HG03575 (cell line): ENCODE results near the gene EFCAB9.
"Not testable (repeated sequence)": the region's sequence is repeated elsewhere in the genome, so short reads cannot be mapped to it uniquely, and the experiment has no call there.

Experiments used
- ATAC-seq: cut with Tn5 transposase; IDR thresholded peaks from one replicate; pipeline ENCODE4 v1.9.1; 2021; ENCODE audit not compliant: unreplicated experiment, insufficient number of reproducible peaks, low FRiP score; ENCODE audit errors: extremely low read depth

EFCAB9 gene

DNA sequence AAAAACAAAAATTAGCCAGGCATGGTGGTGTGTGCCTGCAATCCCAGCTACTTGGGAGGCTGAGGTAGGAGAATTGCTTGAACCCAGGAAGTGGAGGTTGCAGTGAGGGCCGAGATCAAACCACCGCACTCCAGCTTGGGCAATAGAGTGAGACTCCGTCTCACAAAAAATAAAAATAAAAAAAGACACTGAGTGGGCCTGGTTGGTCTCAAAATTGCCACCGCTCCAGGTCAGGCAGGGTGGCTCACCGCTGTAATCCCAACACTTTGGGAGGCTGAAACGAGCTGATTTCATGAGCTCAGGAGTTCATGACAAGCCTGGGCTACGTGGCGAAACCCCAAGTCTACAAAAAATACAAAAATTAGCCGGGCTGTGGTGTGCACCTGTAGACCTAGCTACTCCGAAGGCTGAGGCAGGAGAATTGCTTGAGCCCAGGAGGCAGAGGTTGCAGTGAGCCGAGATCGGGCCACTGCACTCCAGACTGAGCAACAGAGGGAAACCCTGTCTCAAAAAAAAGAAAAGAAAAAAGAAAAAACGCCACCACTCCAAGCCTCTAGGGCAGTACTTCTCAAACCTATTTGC is 7.8 kb upstream of the EFCAB9 start:
- no peak for ATAC-seq

DNA sequence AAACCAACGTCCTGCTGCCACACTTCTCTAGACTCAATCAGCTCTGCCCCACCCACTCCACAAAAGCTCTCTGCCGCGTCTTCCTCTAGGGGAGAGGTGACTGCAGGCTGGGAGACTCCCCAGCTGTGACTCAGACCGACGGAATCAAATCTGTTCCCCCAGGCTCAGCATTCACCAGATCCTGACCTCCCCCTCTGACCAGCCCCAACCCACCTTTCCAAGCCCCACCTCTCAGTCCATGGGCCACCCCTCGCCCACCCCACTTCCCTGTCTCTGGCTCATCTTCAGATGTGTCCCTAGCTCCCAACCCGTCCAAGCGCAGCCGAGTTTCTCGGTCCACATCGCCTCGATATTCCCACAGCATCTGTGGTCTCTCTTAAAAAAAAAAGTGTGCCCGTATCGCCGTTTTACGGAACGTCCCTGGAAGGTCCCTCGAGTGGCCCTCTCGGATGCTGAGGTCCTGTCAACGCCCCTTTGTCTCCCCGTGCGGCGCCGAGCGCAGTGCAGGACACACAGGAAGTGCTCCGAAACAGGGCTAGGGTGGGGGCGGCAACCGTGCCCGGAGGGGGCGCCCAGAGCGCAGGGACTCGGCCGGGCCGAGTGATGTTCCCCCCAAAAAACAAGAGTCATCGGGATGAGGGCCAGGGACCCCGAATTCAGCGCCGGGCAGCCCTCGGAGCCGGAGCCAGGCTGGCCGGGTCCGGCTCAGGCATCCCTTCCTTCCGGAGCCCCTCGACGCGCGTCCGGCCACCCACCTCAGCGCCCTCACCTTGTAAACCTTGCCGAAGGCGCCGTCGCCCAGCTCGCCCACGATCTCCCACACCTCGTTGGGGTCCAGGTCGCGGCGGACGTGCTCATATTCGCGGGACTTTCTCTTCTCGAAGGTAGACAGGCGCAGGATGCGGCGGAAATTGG is 6.6 kb upstream of the EFCAB9 start:
- no peak for ATAC-seq

DNA sequence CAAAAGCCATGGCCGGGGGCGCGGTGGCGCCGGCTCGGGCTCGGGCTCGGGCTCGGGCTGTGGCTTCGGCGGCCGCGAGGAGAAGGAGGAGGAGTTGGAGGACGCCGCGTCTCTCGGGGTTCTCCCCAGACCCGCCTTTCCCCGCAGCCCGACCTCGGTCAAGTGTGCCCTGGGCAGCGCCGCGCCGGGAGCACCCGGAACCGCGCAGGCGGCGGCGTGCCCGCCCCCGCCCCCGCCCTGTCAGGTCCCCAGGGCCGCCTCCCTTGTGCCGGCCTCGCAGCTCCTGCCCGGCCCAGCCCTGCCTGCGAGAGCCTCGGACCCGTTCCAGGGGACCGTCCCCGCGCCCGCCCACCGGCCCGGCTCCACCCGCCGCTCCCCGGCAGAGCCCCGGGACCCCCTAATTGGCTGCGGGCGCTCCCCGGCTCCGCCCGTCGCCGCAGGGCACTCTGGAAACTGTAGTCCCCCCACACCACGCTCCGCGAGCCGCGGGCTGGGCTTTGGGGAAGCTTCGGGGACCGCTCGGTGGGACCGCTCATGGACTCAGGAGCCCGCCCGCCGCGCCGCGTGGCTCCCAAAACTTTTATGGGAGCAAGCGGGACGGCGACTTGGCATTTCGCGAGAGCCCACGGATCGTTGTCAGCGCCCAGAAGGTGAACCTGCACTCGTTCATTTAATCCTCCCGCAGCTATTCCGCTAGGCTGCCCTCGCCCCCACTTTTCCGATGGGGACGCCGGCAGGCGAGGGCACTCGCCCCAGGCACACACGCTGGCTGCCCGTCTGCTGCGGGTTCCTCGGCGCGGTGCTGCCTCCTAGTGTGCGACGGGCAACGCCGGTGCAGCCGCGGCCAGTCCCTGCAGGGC is 5.7 kb upstream of the EFCAB9 start, which contains the start of gene STK10:
STK10 (minus strand) TSS at position 192 of the 860 bp plus-strand sequence; CDS start at position 10, 182 bp downstream.
- ATAC-seq: peak; percentile 40

DNA sequence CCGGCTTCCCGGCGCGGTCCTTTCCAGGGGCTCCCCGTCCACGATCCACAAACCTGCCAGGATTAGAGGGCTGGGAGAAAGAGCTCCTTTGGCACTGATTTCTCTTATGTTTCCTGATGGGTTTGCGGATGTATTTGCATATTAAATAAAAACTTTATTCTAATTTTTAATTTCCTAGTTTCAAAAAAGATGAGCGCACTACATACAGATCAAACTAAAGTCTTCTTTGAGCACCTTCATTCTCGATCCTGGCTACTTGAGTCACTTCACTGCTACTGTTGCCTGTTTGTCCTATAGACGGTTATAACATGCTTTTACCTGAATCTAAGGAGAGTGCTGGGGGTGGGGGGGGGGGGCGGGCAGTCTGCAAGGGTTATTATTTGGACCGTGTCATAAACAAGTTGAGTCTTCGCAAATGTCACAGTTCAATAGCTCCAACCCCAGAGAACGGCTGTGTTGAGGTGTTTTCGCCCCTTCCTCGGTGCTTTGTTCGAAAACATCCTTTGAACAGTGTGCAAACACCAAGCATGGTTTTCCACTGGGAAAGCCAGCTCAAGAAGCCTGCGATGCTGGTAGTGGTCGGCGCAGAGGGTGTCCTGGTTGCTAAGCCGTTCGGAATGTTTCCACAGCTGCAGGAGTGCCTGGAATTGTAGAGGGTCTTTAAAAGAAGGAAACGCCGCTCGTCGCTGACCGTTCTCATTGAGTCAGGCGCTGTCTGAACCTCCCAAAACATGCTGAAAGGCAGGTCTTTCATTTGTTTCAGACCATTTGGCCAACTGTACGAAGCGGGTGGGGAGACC is 4.9 kb upstream of the EFCAB9 start:
- ATAC-seq: no peak

DNA sequence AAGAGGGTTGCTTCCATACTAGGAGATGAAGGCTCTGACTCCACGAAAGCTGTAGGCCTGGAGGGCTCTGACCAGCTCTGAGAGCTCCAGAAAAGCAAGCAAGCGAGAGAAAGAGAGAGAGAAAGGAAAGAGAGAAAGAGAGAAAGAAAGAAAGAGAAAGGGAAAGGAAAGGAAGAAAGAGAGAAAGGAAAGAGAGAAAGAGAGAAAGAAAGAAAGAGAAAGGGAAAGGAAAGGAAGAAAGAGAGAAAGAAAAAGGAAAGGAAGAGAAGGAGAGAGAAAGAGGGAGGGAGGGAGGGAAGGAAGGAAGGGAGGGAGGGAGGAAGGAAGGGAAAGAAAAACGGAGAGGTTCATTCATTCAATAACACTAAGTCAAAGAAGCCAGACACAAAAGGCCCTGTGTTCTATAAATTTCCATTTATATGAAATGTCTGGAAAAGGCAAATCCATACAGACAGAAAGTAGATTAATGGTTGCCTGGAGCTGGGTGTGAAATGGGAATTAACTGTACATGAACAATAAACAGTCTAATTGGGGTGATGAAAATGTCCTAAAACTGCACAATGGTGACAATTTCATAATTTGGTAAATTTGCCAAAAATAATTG is 4.2 kb upstream of the EFCAB9 start:
- no peak for ATAC-seq

DNA sequence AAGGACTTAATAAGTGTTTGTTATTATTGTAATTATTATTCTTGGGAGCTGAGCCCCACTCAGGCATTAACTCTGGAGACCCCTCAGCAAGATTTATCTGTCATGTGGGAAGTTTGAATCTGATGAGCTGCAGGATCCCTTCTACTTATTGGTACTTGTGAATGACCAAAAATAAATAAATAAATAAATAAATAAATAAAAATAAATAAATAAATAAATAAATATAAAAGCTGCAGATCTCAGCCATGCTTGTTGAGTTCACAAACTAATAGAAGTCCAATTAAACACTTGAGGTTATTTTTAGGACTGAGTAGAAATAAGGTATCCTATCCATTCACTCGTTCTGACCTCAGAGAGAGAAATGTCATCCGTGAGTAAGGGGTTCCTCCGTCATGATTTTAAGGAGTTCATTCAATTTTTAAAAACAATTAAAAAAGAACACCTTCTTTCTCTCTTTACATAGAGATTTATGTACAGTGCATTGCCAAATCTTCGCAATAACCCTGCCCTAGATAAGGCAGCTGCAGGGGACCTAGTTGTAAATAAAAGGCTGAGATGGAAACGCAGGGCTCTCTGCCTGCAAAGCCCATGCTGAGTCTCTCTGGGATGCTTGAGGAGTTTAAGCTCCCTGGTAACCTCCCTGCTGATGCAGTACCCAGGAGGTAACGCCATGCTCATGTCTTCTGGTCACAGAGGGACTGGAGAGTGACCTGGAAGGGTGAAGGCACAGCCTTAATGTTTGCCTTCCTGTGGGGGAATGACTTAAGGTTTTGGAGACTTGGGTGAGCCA is 1.2 kb downstream of the EFCAB9 start:
- no peak for ATAC-seq

DNA sequence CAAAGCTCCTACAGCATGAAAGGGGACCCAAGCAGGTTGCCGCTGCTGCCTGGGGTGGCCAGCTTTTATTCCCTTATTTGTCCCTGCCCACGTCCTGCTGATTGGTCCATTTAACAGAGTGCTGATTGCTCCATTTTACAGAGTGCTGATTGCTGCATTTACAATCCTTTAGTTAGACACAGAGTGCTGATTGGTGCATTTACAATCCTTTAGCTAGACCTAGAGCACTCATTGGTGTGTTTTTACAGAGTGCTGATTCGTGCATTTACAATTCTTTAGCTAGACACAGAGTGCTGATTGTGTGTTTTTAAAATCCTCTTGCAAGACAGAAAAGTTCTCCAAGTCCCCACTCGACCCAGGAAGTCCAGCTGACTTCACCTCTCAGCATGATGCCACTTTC is 3.8 kb downstream of the EFCAB9 start:
- not testable (repeated sequence) for ATAC-seq

DNA sequence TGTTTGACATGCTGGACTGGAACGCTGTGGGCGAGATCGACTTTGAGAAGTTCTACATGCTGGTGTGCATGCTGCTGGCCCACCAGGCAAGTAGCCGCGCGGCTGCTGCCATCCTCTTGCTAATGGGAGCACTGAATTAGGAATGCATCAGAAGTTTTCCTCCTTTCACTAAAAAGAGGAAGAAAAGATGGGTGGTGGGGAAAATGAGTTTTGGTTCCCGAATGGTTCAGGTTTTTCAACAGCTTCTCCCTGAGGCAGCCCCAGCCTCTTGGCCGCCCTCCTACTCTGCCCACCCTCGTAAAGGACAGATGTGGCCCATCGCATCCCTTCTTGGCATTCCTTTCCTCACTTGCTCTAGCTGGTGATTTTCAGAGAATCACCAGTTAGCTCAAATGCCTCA is 5.5 kb downstream of the EFCAB9 start:
- no peak for ATAC-seq

DNA sequence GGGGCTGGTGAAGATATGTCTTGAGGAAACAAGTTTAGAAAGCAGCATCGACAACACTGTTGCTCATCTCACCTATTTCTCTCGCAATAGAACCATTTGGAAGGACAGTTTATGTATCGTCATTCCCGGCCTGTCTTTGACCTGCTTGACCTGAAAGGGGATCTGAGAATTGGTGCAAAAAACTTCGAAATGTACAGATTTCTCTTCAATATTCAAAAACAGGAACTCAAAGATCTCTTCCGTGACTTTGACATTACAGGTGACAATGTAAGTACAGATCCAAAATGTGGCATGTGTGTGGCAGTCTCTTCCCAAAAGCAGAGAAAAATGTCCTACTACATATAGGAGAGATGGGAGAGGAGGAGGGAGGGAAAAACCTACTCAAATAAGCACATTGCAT is 6.5 kb downstream of the EFCAB9 start:
- ATAC-seq: no peak

DNA sequence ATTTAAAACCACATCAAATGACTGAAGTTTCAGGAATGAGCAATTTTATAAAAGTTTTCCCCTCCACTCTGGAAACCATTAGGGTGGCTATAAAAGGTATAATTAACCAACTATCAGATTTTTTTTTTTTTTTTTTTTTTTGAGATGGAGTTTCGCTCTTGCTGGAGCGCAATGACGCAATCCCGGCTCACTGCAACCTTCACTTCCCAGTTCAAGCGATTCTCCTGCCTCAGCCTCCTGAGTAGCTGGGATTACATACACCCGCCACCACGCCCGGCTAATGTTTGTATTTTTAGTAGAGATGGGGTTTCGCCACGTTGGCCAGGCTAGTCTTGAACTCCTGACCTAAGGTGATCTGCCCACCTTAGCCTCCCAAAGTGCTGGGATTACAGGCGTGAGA is 12.0 kb downstream of the EFCAB9 start:
- ATAC-seq: not testable (repeated sequence)

DNA sequence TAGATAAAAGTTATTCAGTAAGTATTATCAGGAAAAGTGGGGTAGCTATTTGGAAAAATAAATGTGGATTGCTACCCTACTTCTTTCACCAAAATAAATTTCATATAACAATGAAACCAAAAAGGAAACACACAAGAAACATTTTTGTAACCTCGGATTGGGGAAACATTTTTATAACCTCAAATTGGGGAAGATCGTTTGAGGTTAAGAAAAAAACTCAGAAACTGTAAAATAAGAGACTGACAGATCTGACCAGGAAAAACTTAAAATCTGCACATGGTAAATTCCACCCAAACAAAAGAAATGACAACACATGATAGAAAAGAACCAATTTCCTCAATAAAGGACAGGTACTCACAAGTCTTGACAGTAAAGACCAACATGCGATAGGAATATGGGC is 13.5 kb downstream of the EFCAB9 start:
- ATAC-seq: no peak

DNA sequence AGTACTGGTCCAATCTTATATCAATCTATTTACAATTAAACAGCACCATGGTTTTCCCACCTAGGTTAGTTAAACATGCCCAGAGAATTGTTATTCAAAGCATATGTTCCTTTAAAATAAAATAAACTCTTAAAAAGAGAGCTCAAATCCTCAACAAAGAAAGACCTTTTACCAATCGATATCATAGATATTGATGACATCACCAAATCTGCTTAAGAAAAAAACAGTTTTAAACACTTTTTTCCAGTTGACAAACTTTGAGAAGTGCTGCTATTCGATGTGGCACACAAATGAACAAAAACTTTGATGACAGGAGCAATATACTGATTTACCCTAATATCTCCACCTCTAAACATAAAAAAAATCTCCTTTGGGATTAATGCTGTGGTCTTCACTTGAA is 15.7 kb downstream of the EFCAB9 start:
- no peak for ATAC-seq

DNA sequence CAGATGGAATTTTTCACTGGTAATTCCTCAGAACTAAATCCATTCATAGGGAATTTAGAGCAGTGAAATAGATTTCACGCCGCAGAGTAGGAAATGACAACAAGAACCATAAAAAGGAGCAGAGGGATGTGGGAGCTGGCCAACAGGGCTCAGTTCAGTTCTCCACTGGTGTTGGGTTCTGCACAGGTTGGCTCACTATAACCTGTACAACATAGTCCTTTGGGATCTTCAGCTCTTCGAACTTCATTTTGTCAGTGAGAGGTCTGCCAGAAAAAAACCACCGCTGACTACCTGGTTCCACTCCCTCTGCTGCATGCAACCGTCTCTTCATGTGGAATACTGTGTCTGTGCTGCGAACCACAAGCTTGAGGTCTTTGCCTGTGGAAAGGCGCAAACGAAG is 17.7 kb downstream of the EFCAB9 start:
- no peak for ATAC-seq

DNA sequence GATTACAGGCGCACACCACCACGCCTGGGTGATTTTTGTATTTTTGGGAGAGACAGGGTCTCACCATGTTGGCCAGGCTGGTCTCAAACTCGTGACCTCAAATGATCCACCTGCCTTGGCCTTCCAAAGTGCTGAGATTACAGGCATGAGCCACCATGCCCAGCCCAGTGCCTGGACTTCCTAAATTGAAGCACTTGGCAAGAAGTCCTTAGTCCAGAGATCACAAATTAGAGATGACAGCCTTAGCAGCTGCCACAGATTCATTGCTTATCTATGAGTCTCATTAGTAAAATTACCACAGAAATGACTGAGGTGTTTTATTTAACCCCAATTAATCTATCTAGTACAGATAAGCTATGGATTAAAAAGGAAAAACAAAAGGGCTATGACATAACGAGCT is 19.2 kb downstream of the EFCAB9 start:
- no peak for ATAC-seq

DNA sequence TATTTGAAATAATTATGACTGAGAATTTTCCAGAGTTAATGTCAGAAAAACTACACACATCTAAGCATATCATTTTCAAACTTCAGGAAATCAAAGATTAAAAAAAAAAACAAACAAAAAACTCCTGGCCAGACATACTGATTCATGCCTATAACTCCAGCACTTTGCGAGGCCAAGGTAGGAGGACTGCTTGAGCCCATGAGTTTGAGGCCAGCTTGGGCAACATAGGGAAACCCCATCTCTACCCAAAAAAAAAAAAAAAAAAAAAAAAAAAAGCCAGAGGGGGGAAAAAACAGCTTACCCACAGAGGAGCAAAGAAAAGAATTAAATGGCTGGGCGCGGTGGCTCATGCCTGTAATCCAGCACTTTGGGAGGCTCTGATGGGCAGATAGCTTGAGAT is 22.4 kb downstream of the EFCAB9 start:
- ATAC-seq: no peak

DNA sequence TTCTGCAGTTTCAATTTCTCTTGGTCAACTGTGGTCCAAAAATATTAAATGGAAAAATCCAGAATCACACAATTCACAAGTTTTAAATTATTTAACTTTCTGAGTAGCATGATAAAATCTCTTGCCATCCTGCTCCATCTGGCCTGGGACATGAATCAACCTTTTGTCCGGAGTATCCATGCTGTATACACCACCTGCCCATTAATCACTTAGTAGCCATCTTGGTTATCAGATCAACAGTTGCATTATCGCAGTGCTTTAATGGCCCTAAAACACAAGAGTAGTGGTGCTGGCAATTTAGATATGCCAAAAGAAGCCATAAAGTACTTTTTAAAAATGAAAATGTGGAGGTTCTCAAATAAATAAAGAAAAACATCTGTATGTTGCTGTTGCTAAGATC is 25.3 kb downstream of the EFCAB9 start:
- no peak for ATAC-seq

DNA sequence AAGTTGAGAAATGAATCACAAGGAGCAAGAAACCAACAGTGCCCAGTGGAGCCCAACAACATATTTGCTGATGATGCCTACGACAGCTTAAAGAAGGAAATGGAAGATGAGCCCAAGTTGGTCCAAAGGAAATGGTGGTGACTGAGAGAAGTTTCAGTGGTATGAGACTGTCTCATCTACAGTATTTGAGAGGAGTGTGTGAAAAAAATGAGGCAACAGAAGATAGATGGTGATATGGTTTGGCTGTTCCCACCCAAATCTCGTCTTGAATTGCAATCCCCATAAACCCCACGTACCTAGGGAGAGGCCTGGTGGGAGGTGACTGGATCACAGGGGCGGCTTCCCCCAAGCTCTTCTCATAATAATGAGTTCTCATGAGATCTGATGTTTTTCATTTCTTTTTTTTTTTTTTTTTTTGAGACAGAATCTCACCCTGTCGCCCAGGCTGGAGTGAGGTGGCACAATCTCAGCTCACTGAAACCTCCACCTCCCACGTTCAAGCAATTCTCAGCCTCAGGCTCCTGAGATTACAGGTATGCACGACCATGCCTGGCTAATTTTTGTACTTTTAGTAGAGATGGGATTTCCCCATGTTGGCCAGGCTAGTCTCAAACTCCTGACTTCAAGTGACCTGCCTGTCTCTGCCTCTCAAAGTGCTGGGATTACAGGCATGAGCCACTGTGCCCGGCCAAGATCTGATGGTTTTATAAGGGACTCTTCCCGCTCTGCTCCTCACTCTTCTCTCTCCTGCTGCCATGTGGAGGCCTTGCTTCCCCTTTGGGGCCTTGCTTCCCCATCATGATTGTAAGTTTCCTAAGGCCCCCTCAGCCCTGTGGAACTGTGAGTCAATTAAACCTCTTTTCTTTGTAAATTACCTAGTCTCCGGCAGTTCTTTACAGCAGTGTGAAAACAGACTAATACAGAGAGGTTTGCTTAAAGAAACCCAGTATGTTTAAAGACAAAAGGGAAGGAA is 30.2 kb downstream of the EFCAB9 start:
- ATAC-seq: peak; percentile 54
